SIG-M5 treated with dmso at 0.1 percent for 504 hours (cell line): Measurements from ENCODE around the gene TBCEL.
"Not testable (repeated sequence)": the region's sequence is repeated elsewhere in the genome, so short reads cannot be mapped to it uniquely, and the experiment has no call there.

Source experiments
- DNase-seq: peaks from one replicate; lab custom pipeline; 2025; ENCODE audit not compliant: unreplicated experiment; lab: John Stamatoyannopoulos, UW

Gene TBCEL

DNA sequence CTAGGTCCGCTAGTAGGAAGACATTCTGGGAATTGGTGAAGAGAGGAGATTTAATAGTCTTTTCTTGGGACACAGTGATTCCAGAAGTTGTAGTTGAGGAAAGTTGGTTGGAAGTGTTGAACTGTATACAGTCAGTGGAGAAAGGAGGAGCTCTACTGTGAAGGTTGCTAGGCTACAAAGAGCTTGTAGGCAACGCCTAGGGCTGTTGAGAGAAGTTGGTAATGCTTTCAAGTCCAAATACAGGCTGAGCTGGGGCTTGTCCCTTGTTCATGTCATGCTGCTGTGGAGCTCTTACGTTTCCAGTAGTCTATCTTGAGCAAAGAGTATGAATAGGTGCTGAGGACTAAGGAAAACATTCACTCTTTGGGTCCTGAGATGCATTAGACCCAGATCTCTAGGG is 1.1 kb downstream of the TBCEL start:
- DNase-seq = peak; percentile 25

DNA sequence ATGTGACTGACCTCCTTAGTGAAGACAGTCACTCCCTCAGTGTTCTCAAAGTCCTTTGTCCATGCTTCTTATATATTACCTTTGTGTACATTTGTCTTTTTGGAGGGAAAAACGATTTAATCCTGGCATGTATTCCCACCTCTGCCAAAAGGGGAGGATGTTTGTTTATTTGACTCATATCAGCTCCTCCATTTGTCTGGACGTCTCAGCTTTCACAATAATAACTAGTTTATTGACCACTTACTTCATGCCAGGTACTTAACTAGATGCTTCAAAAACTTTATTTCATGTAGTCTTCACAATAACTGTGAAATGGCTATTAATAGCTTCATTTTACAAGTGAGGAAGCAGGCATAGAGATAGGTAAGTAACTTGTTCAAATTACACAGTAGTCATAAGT is 5.3 kb downstream of the TBCEL start:
- DNase-seq = no peak

DNA sequence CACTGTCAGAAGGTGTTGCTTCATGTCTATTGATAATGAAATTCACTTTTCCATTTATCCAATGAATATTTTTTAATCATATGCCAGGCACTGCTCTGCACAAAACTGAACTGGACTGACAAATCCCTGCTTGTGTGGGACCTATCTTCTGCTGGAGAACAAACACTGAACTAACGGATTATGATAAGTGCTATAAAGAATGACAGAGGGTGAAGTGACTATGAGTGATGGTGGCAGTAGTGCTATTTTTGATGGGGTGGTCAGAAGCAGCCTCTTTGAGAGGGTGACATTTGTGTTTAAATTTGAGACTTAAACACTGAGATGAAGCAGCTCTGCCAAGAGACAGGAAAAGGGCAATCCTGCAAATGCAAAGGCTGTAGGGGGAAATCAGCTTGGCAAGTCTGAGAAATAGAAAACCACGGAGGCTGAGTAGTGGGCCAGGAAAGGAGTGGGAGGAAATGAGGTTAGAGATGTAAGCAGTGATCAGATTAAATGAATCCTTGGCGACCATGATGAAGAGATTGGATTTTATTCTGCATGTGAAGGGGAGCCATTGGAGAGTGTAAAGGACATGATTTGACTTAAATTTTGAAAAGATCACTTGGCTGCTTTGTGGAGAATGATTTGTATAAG is 6.0 kb downstream of the TBCEL start:
- DNase-seq = no peak

DNA sequence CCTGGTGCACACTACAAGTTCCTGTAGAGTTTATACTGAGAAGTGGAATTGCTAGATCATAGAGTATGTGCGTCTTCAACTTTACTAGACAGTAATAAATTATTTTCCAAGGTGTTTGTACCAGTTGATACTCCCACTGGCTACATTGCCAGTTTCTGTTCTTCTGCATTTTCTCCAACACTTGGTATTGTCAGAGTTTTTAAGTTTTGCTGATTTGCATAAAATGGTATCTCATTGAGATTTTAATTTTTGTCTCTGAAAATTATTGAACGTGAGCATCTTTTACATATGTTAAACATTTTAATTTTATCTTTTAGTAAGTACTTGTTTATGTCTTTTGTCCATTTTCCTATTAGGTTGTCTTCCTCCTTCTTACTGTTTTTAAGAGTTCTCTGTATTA is 7.3 kb downstream of the TBCEL start:
- DNase-seq = no peak

DNA sequence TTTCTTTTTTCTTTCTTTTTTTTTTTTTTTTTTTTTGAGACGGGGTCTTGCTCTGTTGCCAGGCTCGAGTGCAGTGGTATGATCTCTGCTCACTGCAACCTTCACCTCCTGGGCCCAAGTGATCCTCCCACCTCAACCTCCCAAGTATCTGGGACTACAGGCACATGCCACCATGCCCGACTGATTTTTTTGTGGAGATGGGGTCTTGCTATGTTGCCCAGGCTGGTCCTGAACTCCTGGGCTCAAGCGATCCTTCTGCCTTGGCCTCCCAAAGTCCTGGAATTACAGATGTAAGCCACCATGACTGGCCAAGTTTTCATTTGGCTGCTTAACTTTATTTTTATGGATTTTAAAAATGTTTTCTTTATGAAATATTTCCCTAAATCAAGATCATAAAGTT is 7.7 kb downstream of the TBCEL start:
- DNase-seq = not testable (repeated sequence)

DNA sequence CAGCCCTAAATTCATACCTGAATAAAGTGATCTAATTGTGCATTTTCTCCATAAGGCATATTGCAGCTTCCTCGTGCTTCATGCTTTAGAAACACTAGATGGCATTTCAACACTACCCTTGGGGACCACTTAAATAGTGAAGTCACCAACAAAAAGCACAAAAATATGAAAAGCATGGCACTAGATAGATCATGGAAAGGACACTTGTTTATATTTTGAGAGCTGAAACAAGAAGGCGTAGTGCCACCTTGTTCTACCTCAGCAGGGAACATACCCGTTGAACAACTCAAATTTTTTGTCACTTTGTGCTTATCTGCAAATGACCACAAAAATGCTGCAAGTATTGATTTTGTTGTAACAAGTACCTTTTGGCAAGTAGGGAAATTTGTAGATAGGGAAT is 8.6 kb downstream of the TBCEL start:
- DNase-seq = no peak

DNA sequence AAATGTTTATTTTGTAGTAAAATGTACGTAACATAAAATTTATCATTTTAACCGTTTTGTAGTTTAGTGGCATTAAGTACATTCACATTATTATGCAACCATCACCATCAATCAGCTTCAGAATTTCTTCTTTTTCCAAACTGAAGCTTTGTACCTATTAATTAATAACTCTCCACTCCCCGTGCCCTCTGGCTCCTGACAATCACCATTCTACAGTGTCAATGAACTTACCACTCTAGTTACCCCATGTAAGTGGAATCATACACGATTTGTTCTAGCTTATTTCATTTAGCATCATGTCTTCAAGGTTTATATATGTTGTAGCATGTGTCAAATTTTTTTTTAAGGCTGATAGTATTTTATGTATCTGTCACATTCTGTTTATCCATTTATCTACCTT is 9.7 kb downstream of the TBCEL start:
- DNase-seq = no peak

DNA sequence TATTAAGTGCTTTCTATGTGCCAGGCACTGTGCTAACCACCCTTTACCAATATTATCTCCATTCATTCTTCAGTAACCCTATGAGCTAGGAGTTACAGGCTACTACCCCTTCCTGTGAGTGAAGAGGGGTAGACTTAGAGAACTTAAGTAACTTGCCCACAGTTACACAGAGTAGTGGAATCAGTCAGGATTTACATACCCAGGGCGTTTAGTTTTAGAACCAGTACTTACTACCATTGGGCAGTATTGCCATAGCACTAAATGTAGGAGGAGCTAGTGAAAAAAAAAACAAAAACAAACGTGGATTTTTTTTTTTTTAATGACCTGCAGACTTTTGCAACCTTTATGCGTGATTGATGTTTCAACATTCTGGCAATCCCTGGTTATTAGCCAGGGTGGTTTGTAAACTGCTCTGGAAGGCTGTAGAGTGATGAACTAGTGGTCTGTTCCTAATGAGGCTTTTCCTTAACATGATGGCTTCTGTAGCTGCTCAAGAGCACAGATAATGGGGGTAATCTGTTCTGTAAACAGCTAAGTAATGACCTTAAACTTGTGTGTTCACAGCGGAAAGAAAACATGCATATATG is 11.4 kb downstream of the TBCEL start:
- DNase-seq = no peak

DNA sequence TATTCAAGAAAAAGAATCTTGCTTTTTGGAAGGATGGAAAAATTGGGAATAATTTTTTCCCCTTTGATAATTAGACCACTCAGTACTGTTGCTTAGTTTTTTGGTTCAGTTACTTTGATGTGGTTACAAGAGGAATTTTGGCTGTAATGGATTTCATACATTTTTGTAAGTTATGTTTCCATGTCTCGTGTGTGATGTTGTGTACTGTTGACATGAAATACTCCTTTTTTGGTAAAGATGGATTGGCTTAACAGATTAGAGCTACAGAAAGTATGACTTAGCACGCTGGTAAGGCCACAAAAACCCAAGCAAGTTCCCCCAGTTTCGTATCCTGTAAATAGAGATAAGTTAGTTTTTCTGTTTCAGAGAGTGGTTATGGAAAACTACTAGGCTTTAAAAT is 11.9 kb downstream of the TBCEL start:
- DNase-seq = no peak

DNA sequence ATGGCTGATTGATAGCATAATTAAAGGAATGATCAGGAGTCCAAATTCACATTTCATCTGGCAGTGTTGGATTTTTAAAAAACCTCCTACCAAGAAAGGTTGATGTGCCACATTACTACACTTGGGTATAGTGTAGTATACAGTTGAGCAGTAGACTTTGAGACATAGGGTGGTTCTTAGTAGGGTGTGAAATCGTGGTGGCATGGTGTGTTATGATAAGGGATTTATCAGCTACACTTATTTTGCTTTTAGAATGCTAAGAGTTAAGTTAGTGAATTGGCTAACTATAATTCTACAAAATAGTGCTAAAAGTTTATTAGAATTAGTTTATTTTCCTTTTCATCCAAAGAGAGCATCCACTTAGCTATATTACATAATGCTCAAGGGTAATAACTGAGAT is 13.1 kb downstream of the TBCEL start:
- DNase-seq = no peak

DNA sequence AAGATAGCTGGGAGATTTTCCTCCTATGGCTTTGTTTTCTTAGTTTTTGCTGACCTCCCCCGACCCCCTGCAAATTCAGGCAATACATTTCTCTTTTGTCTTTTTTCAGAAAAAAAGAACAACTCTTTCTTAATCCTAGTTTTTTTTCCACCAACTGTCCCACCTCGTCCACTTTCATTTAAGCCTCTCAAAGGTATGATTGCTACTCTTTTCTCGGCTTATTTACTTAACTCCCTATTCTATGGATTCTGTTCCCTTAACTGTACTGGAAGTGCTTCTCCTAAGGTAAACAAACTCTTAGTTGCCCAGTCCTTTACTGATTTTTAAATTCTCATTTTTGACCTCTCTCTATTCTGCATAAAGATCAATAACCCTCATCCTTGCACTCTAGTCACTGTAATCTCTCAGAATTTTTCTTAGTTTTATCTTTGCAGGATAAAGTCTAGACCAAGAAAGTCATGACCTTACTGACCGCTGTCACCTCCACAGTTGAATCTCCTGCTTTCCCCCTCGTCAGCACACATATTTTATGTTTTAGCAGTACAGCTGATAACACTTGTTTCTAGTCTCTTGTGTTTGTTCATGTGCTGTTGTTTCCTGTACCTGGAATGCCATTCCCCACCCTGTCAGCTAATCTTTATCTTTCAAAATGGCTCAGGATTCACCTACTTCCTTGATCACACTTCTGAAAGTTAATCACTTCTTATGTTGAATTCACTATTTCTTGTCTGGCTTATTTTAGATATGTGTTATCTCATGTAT is 14.9 kb downstream of the TBCEL start:
- DNase-seq = no peak

DNA sequence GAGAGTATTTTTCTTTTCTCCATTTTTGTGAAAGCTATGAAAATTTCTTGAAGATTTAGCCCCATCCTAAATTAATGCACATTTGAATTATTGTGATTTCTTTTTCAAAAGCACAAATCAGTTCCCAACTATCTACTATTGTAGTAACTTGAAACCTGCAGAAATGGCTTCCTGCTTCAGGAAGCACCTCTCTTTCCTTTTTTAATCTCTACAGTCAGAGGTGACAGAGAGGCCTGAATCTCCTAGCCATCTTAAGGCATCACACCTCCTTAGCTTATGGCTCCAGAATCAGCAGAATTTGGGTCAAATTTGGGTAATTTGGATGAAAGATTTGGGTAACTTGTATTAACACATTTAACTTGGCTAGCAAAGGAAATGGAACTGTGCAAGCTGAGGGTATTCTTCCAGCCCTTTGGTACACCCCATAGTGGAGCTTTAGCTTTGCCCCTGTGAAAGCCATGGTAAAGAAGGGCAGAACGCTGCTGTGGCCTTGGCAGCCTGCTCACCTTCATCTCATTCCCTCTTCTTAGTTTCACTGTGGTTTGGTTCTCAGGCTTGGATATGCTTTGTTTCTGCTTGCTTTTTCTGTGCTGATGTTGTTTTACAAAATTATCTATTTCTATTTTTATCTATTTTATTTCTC is 16.2 kb downstream of the TBCEL start:
- no peak for DNase-seq

DNA sequence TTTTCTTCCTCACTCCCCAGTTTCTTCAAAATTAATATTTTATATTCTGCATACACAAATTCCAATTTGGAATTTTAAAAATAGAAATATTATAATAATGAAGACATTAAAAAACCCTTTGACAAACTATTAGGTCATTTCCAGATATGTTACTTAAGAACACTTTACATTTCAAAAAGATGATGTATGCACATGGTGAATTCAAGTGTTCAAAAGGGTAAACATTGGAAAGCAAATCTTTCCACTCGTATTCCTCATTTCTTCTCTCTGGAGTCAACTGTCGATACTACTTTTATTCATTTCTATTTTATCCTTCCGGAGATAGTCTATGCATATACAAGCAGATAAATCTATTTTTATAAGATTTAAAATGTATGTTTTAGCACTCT is 16.7 kb downstream of the TBCEL start:
- no peak for DNase-seq

DNA sequence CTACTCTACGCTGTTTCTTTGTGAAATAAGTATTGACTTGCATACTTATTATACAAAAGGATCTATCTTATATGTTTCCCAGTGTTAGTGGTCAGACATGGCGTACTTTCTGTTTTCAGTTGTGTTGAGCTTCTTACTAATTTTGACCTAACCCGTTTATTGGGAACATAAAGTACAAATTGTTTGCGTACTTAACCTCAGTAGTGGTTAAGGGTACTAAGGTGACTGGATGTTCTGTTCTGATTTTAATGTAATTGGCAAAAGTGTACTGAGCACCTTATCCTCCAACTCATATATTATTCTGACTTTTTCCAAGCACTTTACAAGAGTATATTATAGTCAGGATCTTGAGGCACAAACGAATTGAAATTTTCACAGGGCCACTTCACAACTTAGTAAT is 17.2 kb downstream of the TBCEL start:
- no peak for DNase-seq

DNA sequence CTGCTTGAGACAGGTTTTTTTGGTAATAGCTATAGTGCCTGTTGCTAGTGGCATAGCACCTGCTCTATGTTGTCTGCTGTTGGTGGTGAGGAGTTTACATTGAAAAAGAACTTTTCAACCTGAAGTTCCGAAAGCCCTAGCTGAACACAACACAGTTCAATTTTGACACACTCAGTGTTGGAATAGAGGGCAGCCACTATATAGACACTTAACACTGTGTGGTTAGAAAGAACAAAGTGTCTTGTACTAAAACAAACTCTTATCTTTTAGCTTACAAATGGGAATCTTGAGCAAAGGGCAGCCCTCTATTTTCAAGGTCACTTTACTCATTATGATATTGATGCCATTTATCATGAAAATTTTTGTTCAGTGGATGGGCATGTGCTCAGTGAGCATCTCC is 18.4 kb downstream of the TBCEL start:
- no peak for DNase-seq

DNA sequence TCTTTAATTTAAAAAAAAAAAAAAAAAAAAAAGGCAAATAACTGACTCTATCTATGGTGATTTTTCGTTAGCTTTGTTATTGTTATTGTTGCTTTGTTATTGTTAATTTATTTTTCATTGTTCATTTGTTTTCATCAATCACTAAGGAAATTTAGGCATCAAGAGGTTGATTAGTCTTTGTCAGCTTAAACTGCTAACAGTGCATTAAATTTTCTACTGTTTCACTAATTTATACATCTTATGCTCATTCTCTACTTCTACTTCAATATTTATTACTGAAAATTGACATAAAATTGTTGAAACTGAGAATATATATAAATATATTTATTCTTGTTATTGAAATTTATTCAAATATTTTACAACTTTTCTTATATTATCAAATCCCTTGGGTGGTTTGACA is 24.0 kb downstream of the TBCEL start:
- no peak for DNase-seq

DNA sequence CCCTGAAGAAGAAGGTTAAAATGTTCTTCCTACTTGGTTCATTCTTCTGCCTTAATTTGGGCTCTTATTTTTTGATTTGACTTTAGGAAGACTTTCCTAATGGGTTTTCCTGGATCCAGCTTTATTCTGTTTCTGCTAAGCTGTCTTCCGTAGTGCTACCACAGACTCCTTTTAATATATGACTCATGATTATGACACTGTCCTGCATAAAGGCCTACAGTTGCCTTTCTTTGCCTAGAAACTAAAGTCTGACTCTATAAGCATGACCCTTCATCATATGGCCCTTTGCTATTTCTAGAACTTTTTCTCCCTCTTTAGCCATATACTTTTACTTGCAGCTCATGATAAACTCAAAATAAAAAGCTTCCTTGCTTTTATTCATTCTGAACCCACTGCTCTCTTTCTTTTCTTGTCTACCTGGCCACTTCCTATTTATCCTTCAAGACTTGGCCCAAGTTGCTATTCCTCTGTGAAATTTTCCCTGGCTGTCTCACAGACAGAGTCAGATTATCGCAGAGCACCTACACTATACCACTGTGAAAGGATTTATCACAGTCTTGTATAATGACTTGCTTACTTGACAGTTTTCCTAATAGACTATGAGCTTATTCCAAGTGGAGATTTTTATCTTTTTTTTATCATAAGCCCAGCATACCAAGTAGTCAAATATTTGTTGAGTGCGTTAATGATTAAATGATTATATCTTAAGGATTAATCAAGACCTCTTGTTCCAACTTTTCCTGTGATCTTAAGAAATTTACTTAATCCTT is 24.7 kb downstream of the TBCEL start:
- DNase-seq = no peak

DNA sequence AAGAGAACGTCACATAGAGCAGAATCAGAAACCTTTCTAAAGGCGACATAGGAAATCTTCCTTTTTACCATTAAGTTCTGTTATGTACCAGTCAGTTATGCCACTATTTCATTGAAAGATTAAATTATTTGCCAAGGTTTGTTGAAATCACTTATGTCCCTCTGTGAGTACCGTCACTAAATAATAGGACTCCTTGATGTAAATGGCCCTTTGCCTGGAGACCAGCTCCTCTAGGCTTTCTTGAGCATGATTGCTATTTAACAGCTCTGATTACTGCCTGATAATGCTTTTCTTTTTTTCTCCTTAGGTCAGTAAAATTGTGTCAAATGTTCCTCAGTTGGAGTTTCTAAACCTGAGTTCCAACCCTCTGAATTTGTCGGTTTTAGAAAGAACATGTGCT is 29.3 kb downstream of the TBCEL start:
- no peak for DNase-seq

DNA sequence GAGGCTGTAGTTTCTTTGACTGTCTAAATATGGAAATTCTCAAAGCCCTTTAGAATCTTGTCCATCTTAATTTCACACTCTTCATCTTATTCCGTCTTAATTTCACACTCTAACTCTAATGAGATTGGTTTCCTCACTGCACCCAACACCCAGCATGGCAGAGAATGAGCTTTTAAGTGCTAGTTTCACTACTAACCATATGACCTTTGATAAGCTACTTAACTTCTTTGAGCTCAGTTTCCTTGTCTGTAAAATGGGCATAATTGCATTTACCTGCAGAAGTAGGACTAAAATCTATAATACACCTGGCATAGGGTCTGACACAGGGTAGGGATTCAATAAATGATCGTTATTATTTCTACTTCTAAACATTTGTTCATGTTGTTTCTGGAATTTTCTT is 30.4 kb downstream of the TBCEL start:
- DNase-seq = no peak

DNA sequence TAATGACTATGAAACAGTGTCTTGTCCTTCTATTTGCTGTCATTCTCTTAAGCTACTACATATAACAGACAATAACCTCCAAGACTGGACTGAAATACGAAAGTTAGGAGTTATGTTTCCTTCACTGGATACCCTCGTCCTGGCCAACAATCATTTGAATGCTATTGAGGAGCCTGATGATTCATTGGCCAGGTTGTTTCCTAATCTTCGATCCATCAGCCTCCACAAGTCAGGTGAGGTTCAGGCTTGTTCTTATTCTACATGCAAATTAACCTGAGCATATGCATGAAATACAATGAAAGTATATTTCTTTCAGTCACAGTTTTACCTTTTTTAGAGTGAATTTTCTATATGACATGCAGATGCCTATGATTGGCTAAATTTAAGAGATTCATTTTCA is 31.2 kb downstream of the TBCEL start:
- DNase-seq = no peak

DNA sequence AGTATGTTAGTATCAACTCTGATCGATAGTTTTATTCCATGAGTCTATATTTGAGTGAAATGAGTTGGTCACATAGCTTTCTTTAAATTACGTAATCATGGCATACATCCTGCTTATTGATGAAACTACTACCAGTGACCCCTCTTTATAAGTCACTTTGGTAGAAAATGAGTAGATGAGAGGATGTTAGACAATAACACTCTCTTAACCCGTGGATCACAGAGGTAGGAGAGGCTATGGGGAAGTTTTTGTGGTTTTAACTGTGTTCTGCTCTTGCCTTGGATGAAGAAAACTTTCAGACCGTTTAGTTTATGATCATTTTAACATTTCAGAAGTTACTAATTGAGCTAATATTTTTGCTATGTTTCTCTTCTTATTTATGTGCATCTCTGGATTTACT is 34.0 kb downstream of the TBCEL start:
- DNase-seq = no peak
